Liver (tissue), 9 donors: ENCODE data around the gene RIMKLA. TPM values are rescaled to one million over a fixed set of nuclear protein-coding genes. Genes with fewer than 3 reads are reported as not detected.

ENCODE experiments used
- DNase-seq: peaks from one replicate; pipeline ENCODE4 v3.0.0-alpha.2; 2017; ENCODE audit warnings: low spot score
- H3K27ac ChIP-seq, 2 donors: one replicate each; pipeline ENCODE4 v1.7.0; 2013; ENCODE audit warnings: inconsistent platforms in 2 of 2, low read length in 2 of 2, control low read depth in 1 of 2, low read depth in 1 of 2, mild to moderate bottlenecking in 1 of 2
- H3K27me3 ChIP-seq, 4 donors: one replicate each; pipeline versions ENCODE4 v1.6.1 to v1.7.0; 2013; ENCODE audit warnings: low read length in 3 of 4, inconsistent platforms in 1 of 4, mild to moderate bottlenecking in 1 of 4, moderate library complexity in 1 of 4; ENCODE audit not compliant: control insufficient read depth in 4 of 4, insufficient read depth in 4 of 4
- H3K36me3 ChIP-seq, 4 donors: one replicate each; pipeline versions ENCODE4 v1.6.1 to v1.7.0; 2013; ENCODE audit warnings: low read length in 3 of 4, mild to moderate bottlenecking in 3 of 4, low read depth in 1 of 4, moderate library complexity in 1 of 4; ENCODE audit not compliant: control insufficient read depth in 4 of 4, insufficient read depth in 3 of 4
- H3K4me1 ChIP-seq, 4 donors: one replicate each; pipeline versions ENCODE4 v1.6.1 to v1.7.0; 2013; ENCODE audit warnings: low read length in 3 of 4, mild to moderate bottlenecking in 3 of 4, moderate library complexity in 1 of 4; ENCODE audit not compliant: control insufficient read depth in 4 of 4, insufficient read depth in 4 of 4
- H3K4me3 ChIP-seq, 3 donors: one replicate each; pipeline versions ENCODE4 v1.6.1 to v1.7.0; 2013; ENCODE audit warnings: low read length in 3 of 3, control low read depth in 1 of 3, low read depth in 1 of 3, mild to moderate bottlenecking in 1 of 3
- H3K9ac ChIP-seq, 2 donors: one replicate each; pipeline ENCODE4 v1.7.0; 2013; ENCODE audit warnings: low read length in 2 of 2, mild to moderate bottlenecking in 2 of 2, moderate library complexity in 2 of 2, control low read depth in 1 of 2, low read depth in 1 of 2
- H3K9me3 ChIP-seq, 4 donors: one replicate each; pipeline versions ENCODE4 v1.6.1 to v1.7.0; 2013; ENCODE audit warnings: low read length in 3 of 4; ENCODE audit not compliant: control insufficient read depth in 4 of 4
- ATF3 ChIP-seq: IDR thresholded peaks from 2 replicates; pipeline ENCODE4 v1.6.1; 2016; ENCODE audit warnings: antibody characterized with exemption
- CTCF ChIP-seq: fragments of 150-350 bp; IDR thresholded peaks from 2 replicates; pipeline ENCODE4 v1.5.1; 2017; ENCODE audit warnings: improper control_type of control experiment, low read depth, low read length; ENCODE audit not compliant: missing input control
- EGR1 ChIP-seq, 2 donors: IDR thresholded peaks; 2 replicates each; pipeline ENCODE4 v1.6.1; 2016 to 2018; ENCODE audit warnings: antibody characterized with exemption in 2 of 2, low read depth in 2 of 2
- FOXA2 ChIP-seq: IDR thresholded peaks from 2 replicates; pipeline ENCODE4 v1.6.1; 2016; ENCODE audit warnings: antibody characterized with exemption
- GABPA ChIP-seq, 2 donors: IDR thresholded peaks in 1 of 2; conservative IDR thresholded peaks in 1 of 2; 2 replicates each; pipeline ENCODE4 v1.6.1; 2016; ENCODE audit warnings: antibody characterized with exemption in 2 of 2, mild to moderate bottlenecking in 1 of 2, moderate library complexity in 1 of 2
- HNF4A ChIP-seq, 2 donors: conservative IDR thresholded peaks; 2 replicates each; pipeline ENCODE4 v1.6.1; 2016; ENCODE audit warnings: antibody characterized with exemption in 2 of 2, mild to moderate bottlenecking in 2 of 2
- HNF4G ChIP-seq: IDR thresholded peaks from 2 replicates; pipeline ENCODE4 v1.6.1; 2016; ENCODE audit warnings: antibody characterized with exemption
- JUND ChIP-seq, 2 donors: IDR thresholded peaks; 2 replicates each; pipeline ENCODE4 v1.6.1; 2016; ENCODE audit warnings: antibody characterized with exemption in 2 of 2
- MAX ChIP-seq: IDR thresholded peaks from 2 replicates; pipeline ENCODE4 v1.6.1; 2016; ENCODE audit warnings: antibody characterized with exemption
- NR2F2 ChIP-seq: IDR thresholded peaks from 2 replicates; pipeline ENCODE4 v1.6.1; 2016; ENCODE audit warnings: antibody characterized with exemption
- RAD21 ChIP-seq, 2 donors: IDR thresholded peaks; 2 replicates each; pipeline ENCODE4 v1.6.1; 2016; ENCODE audit warnings: antibody characterized with exemption in 2 of 2, mild to moderate bottlenecking in 2 of 2
- REST ChIP-seq: IDR thresholded peaks from 2 replicates; pipeline ENCODE4 v1.6.1; 2016; ENCODE audit warnings: antibody characterized with exemption, mild to moderate bottlenecking
- RXRA ChIP-seq, 2 donors: IDR thresholded peaks; 2 replicates each; pipeline ENCODE4 v1.6.1; 2017 to 2018; ENCODE audit warnings: antibody characterized with exemption in 2 of 2, mild to moderate bottlenecking in 1 of 2
- SP1 ChIP-seq: IDR thresholded peaks from 2 replicates; pipeline ENCODE4 v1.6.1; 2018; ENCODE audit warnings: antibody characterized with exemption, mild to moderate bottlenecking
- TAF1 ChIP-seq: conservative IDR thresholded peaks from 2 replicates; pipeline ENCODE4 v1.6.1; 2016; ENCODE audit warnings: antibody characterized with exemption, mild to moderate bottlenecking
- YY1 ChIP-seq: IDR thresholded peaks from 2 replicates; pipeline ENCODE4 v1.6.1; 2016; ENCODE audit warnings: antibody characterized with exemption, mild to moderate bottlenecking
- ZBTB33 ChIP-seq: IDR thresholded peaks from 2 replicates; pipeline ENCODE4 v1.6.1; 2016; ENCODE audit warnings: antibody characterized with exemption
- WGBS: extraction: QIAGEN DNeasy Blood & Tissue Kit; methylation state at CpG from one replicate; pipeline ENCODE4 v1.1.7; 2013; 5-methylcytosine and 5-hydroxymethylcytosine counted together
- polyA plus RNA-seq, 2 donors: library from polyadenylated mRNA; stranded (reverse) in 1 of 2; unstranded in 1 of 2; fragments of 200-250 nt in 1 of 2; fragments of >200 nt in 1 of 2; fragmentation: Nextera tagmentation in 1 of 2; extraction: Ambion mirVana in 1 of 2; gene quantifications; one replicate each; pipeline versions ENCODE4 v1.2.1 to v1.2.3, GENCODE V29; 2013 to 2015
- total RNA-seq, 2 donors: library from RNA; depleted of rRNA; stranded (reverse); fragments of >200 nt; gene quantifications; one replicate each; pipeline ENCODE4 v1.2.3, GENCODE V29; 2014
- donor health status: healthy.
- donor health status: healthy.
- donor health status: healthy.
- donor health status: healthy.
- donor health status: healthy.

Gene RIMKLA
- total and polyA plus RNA-seq, 4 donors: 0.03 to 0.09 (median 0.08) TPM

- Histone ChIP-seq H3K27me3 (no peaks in the 10 kb centered on the region), H3K27ac (no peak overlapping the region), H3K36me3 (peaks cover 0 to 4% (median 3%) of the 10 kb centered on the region in 4 donors), H3K4me1 (peaks cover 0 to 17% (median 16%) of the 10 kb centered on the region in 4 donors), H3K9ac (no peak overlapping the region), H3K9me3 (no peaks in the 10 kb centered on the region), H3K4me3 (no peak overlapping the region)
- WGBS: 34% methylated on average over 3 of the region's 3 CpGs
- DNase-seq: no peak
- peak; percentile 63 for TF ChIP-seq HNF4G
- peak; percentile 77 to 80 for TF ChIP-seq RXRA (IDR thresholded peaks at IDR 0.05)
- peak; percentile 23 to 41 for TF ChIP-seq JUND (IDR thresholded peaks at IDR 0.05)
- no peak for TF ChIP-seq YY1
- TF ChIP-seq HNF4A (conservative IDR thresholded peaks at IDR 0.05): peak; percentile 79 to 83
- TF ChIP-seq RAD21 (IDR thresholded peaks at IDR 0.05): peak; percentile 18 to 23
- TF ChIP-seq EGR1 (IDR thresholded peaks at IDR 0.05; ENCODE audit: low read depth in 2 of 2): peak in 1 of 2 donors; percentile 56
- peak; percentile 28 for TF ChIP-seq MAX
- TF ChIP-seq REST: peak; percentile 17
- TF ChIP-seq SP1: peak; percentile 78
- no peak for TF ChIP-seq NR2F2
- no peak for TF ChIP-seq CTCF
- TF ChIP-seq TAF1: no peak
- TF ChIP-seq GABPA (IDR thresholded peaks at IDR 0.05 in 1 of 2, conservative IDR thresholded peaks at IDR 0.05 in 1 of 2): no peak
- peak; percentile 54 for TF ChIP-seq FOXA2
Measured at GRCh38 chr1:42431514-42431913, 50.9 kb downstream of the RIMKLA start.

- Histone ChIP-seq H3K27me3 (no peaks in the 10 kb centered on the region), H3K4me3 (no peak overlapping the region)
- WGBS: 95% methylated on average over 4 of the region's 4 CpGs
Measured at GRCh38 chr1:42432714-42433113, 52.1 kb downstream of the RIMKLA start.

More at GRCh38 chr1:42432714-42433113, 52.1 kb downstream of the RIMKLA start:
- H3K27ac ChIP-seq: no peak overlapping the region
- H3K9ac ChIP-seq: no peak overlapping the region
- peaks cover 0 to 4% (median 3%) of the 10 kb centered on the region in 4 donors for H3K36me3 ChIP-seq
- no peaks in the 10 kb centered on the region for H3K9me3 ChIP-seq
- TF ChIP-seq ZBTB33: no peak
- no peak for TF ChIP-seq EGR1 (IDR thresholded peaks at IDR 0.05; ENCODE audit: low read depth in 2 of 2)
- no peak for TF ChIP-seq FOXA2
- TF ChIP-seq ATF3: no peak
- TF ChIP-seq NR2F2: no peak
- no peak for TF ChIP-seq SP1
- no peak for TF ChIP-seq HNF4A (conservative IDR thresholded peaks at IDR 0.05)
- no peak for TF ChIP-seq REST
- no peak for DNase-seq
- H3K4me1 ChIP-seq: peaks cover 0 to 17% (median 16%) of the 10 kb centered on the region in 4 donors
